GM12878 (cell line): ENCODE data around the gene NAA10. TPM values are rescaled to one million over a fixed set of nuclear protein-coding genes. Genes with fewer than 3 reads are reported as not detected.

Experiments
- BCL3 ChIP-seq: IDR thresholded peaks from 2 replicates; pipeline ENCODE4 v1.6.1; 2011; ENCODE audit warnings: borderline replicate concordance, low read depth, mild to moderate bottlenecking, moderate library complexity, low read length; ENCODE audit not compliant: insufficient read depth, poor library complexity, severe bottlenecking
- CREM ChIP-seq: IDR thresholded peaks from 2 replicates; pipeline ENCODE4 v1.6.1; 2014; ENCODE audit warnings: antibody characterized with exemption, low read depth
- KAT2A ChIP-seq: conservative IDR thresholded peaks from 2 replicates; pipeline ENCODE4 v1.6.1; 2011; ENCODE audit warnings: low read depth, low read length; ENCODE audit not compliant: control insufficient read depth
- SUZ12 ChIP-seq: fragments of 200-600 bp; sonication (generic); IDR thresholded peaks from one replicate; pipeline ENCODE4 v1.6.1; 2018; ENCODE audit warnings: antibody characterized with exemption, mild to moderate bottlenecking; ENCODE audit not compliant: unreplicated experiment
- USF1 ChIP-seq: IDR thresholded peaks from 2 replicates; pipeline ENCODE4 v1.6.1; 2011; ENCODE audit warnings: borderline replicate concordance, low read depth, mild to moderate bottlenecking, moderate library complexity, mixed read lengths, low read length; ENCODE audit not compliant: insufficient read depth; ENCODE audit errors: extremely low read length
- ZNF592 ChIP-seq: fragments of 450-650 bp; IDR thresholded peaks from 2 replicates; pipeline ENCODE4 v1.6.1; 2017; ENCODE audit warnings: mild to moderate bottlenecking, moderate library complexity
- polyA plus RNA-seq, 11 experiments: library from polyadenylated mRNA; depleted of rRNA in 4 of 11; unstranded in 6 of 11; stranded (reverse) in 5 of 11; fragments of >200 nt; fragmentation: Nextera tagmentation in 4 of 11; fragmentation: Illumina TruSeq in 1 of 11; extraction: Ambion mirVana in 4 of 11; extraction: Trizol in 1 of 11; gene quantifications; 1 replicate in 1 of 11; 2 replicates in 10 of 11; pipeline versions ENCODE4 v1.2.1 to v1.2.3, GENCODE V29; 2011 to 2016; ENCODE audit warnings: inconsistent platforms in 2 of 11, missing spikeins in 2 of 11, low read depth in 1 of 11
- total RNA-seq, 4 experiments: library from RNA; depleted of rRNA in 3 of 4; stranded (reverse); fragments of >200 nt in 3 of 4; fragmentation: Illumina TruSeq in 1 of 4; extraction: Trizol in 1 of 4; gene quantifications; 2 replicates each; pipeline versions ENCODE4 v1.2.1 to v1.2.3, GENCODE V29; 2013 to 2021

The NAA10 gene
- total and polyA plus RNA-seq, 10 of the 15 experiments (the other 5 are each of a cell fraction or from before 2014, with no cell fraction given), result 7.9 to 212 (median 98.9) TPM

- TF ChIP-seq ZNF592, result no peak
- no peak for TF ChIP-seq CREM
- TF ChIP-seq BCL3, result no peak
- no peak for TF ChIP-seq KAT2A
- TF ChIP-seq USF1, result no peak
- no peak for TF ChIP-seq SUZ12
- TF ChIP-seq, all 136 proteins: peak for 0
Measured at GRCh38 chrX:153917869-153918268, 17.0 kb downstream of the NAA10 start (continued).
